PC-3 (cell line): ENCODE results near the gene ASXL1.

ENCODE experiments used
- EZH2 ChIP-seq: fragments of 300-600 bp; sonication (generic); IDR thresholded peaks from one replicate; pipeline ENCODE4 v1.6.1; 2017; ENCODE audit warnings: antibody characterized with exemption, mild to moderate bottlenecking, low read length; ENCODE audit not compliant: unreplicated experiment
- EZH2phosphoT487 ChIP-seq: fragments of 300-600 bp; sonication (generic); IDR thresholded peaks from 2 replicates; pipeline ENCODE4 v1.6.1; 2018; ENCODE audit warnings: mild to moderate bottlenecking, antibody characterized with exemption, low read length, borderline replicate concordance
- TF ChIP-seq, protein P1 (sequence below): fragments of 300-600 bp; sonication (generic); conservative IDR thresholded peaks from 2 replicates; pipeline ENCODE4 v1.5.1; 2017; ENCODE audit warnings: antibody characterized with exemption, low read depth, mild to moderate bottlenecking, low read length

DNA sequence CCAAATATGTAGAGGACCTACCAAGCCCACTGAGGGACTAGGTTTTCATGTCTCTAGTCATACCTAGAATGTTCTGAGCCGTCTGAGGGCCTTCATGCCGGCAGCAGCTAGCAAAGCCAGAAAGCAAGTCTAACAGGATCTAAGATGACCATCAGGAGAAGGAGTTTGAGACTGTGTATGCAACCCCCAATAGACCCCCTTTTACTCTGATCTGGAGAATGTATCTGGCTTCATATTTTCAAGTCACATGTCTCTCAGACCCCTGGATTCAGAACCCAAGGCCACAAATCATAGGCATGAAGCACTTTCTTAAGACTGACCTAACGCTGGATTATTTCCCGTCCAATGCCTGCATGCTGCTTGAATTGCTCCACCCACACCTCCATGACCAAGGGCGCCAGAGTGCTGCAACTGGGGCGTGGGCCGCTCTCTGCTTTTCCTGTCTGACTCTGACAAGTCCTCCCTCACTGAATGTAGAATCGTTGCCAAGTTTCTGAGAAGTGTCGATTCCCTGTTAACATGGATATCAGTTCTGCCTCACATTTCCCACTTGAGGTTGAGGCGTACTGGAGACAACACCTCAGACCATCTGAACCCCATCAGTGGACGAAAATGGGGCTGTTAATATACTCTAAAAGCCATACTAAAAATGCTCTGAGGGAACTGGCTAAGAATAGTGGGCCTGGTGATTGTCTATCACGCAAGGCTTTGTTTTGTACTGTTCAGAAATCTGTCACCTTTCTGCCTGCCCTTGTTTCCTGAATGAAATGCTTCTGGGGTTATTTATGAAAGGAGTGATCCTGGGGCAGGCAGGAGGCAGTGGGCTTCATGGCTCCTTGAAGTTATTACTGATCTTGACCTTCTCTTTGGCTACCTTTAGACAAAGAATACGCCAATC, 23.9 kb upstream of the ASXL1 start:
- TF ChIP-seq, protein P1, sequence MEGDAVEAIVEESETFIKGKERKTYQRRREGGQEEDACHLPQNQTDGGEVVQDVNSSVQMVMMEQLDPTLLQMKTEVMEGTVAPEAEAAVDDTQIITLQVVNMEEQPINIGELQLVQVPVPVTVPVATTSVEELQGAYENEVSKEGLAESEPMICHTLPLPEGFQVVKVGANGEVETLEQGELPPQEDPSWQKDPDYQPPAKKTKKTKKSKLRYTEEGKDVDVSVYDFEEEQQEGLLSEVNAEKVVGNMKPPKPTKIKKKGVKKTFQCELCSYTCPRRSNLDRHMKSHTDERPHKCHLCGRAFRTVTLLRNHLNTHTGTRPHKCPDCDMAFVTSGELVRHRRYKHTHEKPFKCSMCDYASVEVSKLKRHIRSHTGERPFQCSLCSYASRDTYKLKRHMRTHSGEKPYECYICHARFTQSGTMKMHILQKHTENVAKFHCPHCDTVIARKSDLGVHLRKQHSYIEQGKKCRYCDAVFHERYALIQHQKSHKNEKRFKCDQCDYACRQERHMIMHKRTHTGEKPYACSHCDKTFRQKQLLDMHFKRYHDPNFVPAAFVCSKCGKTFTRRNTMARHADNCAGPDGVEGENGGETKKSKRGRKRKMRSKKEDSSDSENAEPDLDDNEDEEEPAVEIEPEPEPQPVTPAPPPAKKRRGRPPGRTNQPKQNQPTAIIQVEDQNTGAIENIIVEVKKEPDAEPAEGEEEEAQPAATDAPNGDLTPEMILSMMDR, result no peak
- TF ChIP-seq EZH2 (no peak), EZH2phosphoT487 (no peak)
